ENCODE data around the gene NRXN3.

NRXN3 gene

DNA sequence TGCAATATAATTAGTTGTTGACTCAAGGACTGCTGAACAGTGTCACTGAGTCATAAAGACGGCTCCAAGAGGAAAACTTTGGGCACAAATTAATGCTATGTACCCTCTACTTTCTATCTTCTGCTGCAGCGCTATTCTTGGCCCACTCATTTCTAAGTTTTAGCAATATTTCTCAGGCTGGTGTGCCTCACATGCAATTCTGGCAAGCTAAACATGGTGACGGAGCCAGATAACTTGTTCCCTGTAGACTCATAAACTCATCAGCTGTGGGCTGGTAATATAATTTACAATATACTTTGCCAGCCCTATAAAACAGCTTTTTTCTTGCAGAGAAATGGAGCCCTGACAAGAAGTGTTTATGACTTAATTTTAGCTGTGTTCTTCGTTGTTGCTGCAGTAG, 615.1 kb downstream of the NRXN3 start:
- Histone ChIP-seq H3K4me3 (replicated peaks; ENCODE audit: low read depth, low read length) (no peak overlapping the region), H3K27me3 (replicated peaks; ENCODE audit: control insufficient read depth, insufficient read depth, low read length) (no peaks in the 10 kb centered on the region), H3K36me3 (ENCODE audit: control insufficient read depth, insufficient read depth, low read length) (no peaks in the 10 kb centered on the region)
- TF ChIP-seq, protein P1, sequence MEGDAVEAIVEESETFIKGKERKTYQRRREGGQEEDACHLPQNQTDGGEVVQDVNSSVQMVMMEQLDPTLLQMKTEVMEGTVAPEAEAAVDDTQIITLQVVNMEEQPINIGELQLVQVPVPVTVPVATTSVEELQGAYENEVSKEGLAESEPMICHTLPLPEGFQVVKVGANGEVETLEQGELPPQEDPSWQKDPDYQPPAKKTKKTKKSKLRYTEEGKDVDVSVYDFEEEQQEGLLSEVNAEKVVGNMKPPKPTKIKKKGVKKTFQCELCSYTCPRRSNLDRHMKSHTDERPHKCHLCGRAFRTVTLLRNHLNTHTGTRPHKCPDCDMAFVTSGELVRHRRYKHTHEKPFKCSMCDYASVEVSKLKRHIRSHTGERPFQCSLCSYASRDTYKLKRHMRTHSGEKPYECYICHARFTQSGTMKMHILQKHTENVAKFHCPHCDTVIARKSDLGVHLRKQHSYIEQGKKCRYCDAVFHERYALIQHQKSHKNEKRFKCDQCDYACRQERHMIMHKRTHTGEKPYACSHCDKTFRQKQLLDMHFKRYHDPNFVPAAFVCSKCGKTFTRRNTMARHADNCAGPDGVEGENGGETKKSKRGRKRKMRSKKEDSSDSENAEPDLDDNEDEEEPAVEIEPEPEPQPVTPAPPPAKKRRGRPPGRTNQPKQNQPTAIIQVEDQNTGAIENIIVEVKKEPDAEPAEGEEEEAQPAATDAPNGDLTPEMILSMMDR (IDR thresholded peaks at IDR 0.05; ENCODE audit: insufficient read depth, low read length, poor library complexity, severe bottlenecking) = no peak
- DNase-seq (ENCODE audit: extremely low read depth, insufficient read length) = no peak

DNA sequence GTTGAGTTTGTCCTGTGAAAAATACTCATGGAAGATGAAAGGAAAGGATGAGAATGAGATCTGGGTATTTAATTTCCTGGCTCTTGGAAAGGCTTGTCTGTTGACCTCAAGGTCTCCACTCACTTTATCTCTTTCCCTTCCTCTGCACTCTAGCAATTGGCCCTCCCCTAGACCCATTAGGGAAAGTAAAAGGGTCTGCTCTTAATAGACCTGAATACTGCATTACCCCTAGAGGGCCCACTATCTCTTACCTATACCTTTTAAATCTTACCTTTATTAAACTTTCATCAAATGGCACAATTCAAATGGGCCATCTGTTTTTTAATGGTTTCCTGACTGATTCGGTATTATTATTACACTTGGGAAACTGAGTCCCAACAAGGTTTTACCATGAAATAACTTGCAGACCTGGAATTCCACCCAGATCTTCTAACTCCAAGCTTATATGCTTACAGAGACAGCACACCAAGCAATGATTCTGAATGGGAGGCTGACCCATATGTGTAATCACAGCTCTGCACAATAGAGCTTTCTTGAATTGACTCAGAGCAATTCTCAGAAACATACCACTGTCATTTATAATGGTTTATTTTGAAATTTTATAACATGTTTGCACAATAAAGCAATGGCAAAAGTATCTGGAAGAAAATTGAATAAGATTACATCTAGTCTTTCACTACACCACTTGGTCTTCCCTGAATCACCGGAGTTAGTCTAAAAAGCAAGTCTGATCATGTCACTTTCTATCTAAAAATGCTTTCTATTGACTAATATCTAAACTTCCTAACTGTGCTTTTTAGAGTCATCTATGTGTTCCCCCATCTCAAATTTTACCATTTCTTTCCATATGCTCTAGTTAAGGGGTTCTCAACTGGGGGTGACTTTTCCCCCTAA, 618.5 kb downstream of the NRXN3 start:
- no peaks in the 10 kb centered on the region for H3K27me3 ChIP-seq (replicated peaks; ENCODE audit: control insufficient read depth, insufficient read depth, low read length)
- no peak for DNase-seq (ENCODE audit: extremely low read depth, insufficient read length)
- H3K4me3 ChIP-seq (replicated peaks; ENCODE audit: low read depth, low read length) = no peak overlapping the region
- no peaks in the 10 kb centered on the region for H3K36me3 ChIP-seq (ENCODE audit: control insufficient read depth, insufficient read depth, low read length)
- TF ChIP-seq, protein P1 (IDR thresholded peaks at IDR 0.05; ENCODE audit: insufficient read depth, low read length, poor library complexity, severe bottlenecking) = no peak

DNA sequence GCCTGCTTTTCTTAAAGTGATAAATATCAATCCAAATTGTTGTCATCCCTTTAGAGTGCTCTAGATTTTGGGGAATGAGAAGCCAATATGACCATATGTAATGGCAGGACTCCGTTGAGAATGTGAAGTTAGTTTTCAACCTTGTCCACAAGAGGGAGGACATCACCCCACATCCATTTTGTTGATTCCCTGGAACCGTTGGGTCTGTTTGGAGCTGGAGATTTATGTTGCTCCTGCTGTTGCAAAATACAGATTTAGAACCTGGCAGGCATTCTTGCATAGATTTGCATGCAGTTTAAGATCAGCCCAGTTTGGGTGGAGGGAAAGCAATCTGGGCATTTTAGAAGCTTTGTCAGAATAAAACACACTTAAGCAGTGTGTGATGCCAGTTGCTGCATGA, 620.1 kb downstream of the NRXN3 start:
- H3K4me3 ChIP-seq (replicated peaks; ENCODE audit: low read depth, low read length) = no peak overlapping the region
- no peaks in the 10 kb centered on the region for H3K27me3 ChIP-seq (replicated peaks; ENCODE audit: control insufficient read depth, insufficient read depth, low read length)
- H3K36me3 ChIP-seq (ENCODE audit: control insufficient read depth, insufficient read depth, low read length) = no peaks in the 10 kb centered on the region
- DNase-seq (ENCODE audit: extremely low read depth, insufficient read length) = no peak
- TF ChIP-seq, protein P1 (IDR thresholded peaks at IDR 0.05; ENCODE audit: insufficient read depth, low read length, poor library complexity, severe bottlenecking) = no peak

DNA sequence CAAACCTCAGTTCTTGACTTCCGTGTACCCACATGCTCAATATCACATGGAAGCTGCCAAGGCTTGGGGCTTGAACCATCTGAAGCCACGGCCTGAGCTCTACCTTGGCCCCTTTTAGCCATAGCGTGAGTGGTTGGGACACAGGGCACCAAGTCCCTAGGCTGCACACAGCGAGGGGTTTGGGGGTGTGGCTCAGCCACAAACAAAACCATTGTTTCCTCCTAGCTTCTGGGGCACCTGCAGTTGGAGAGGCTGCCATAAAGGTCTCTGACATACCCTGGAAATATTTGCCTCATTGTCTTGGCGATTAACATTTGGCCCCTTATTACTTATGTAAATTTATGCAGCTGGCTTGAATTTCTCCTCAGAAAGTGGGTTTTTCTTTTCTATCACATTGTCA, 628.6 kb downstream of the NRXN3 start:
- Histone ChIP-seq H3K36me3 (ENCODE audit: control insufficient read depth, insufficient read depth, low read length) (no peaks in the 10 kb centered on the region), H3K4me3 (replicated peaks; ENCODE audit: low read depth, low read length) (no peak overlapping the region), H3K27me3 (replicated peaks; ENCODE audit: control insufficient read depth, insufficient read depth, low read length) (no peaks in the 10 kb centered on the region)
- DNase-seq (ENCODE audit: extremely low read depth, insufficient read length) = no peak
- TF ChIP-seq, protein P1 (IDR thresholded peaks at IDR 0.05; ENCODE audit: insufficient read depth, low read length, poor library complexity, severe bottlenecking) = no peak

DNA sequence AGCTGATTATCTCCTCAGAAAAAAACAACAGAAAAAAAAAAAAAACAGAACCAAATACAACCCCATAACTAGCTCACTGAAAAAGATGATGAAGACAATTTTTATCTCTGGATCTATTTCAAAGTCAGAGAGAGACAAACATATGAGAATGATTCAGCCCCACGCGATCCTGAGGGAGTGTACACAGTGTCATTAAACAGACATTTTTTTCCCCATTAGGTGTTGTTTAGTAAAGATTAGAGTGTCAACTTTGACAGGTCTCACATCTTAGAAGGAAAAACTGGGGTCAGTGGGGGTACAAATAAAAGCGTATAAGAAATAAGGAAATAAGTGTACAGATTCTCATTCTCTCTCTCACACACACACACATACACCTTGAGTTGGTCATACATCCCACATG, 635.4 kb downstream of the NRXN3 start:
- Histone ChIP-seq H3K36me3 (ENCODE audit: control insufficient read depth, insufficient read depth, low read length) (no peaks in the 10 kb centered on the region), H3K4me3 (replicated peaks; ENCODE audit: low read depth, low read length) (no peak overlapping the region), H3K27me3 (replicated peaks; ENCODE audit: control insufficient read depth, insufficient read depth, low read length) (no peaks in the 10 kb centered on the region)
- TF ChIP-seq, protein P1 (IDR thresholded peaks at IDR 0.05; ENCODE audit: insufficient read depth, low read length, poor library complexity, severe bottlenecking) = no peak
- DNase-seq (ENCODE audit: extremely low read depth, insufficient read length) = no peak

Data from GM06990 (cell line).